ENCODE results near the gene TEX12.

DNA sequence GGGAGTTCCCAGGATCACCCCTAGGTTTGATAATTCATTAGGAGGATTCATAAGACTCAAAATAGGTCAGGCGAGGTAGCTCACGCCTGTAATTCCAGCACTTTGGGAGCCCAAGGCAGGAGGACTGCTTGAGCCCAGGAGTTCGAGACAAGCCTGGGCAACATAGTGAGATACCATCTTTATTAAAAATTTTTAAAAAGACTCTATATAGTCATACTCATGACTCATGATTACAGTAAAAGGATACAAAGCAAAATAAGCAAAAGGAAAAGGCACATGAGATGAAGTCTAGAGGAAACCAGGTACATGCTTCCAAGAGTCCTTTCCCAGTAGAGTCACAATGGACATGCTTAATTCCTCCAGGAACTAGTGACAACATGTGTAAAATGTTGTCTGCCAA is 45.1 kb downstream of the TEX12 start:
- TF ChIP-seq, protein P1, sequence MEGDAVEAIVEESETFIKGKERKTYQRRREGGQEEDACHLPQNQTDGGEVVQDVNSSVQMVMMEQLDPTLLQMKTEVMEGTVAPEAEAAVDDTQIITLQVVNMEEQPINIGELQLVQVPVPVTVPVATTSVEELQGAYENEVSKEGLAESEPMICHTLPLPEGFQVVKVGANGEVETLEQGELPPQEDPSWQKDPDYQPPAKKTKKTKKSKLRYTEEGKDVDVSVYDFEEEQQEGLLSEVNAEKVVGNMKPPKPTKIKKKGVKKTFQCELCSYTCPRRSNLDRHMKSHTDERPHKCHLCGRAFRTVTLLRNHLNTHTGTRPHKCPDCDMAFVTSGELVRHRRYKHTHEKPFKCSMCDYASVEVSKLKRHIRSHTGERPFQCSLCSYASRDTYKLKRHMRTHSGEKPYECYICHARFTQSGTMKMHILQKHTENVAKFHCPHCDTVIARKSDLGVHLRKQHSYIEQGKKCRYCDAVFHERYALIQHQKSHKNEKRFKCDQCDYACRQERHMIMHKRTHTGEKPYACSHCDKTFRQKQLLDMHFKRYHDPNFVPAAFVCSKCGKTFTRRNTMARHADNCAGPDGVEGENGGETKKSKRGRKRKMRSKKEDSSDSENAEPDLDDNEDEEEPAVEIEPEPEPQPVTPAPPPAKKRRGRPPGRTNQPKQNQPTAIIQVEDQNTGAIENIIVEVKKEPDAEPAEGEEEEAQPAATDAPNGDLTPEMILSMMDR (IDR thresholded peaks at IDR 0.05; ENCODE audit: low read depth, low read length): no peak
- TF ChIP-seq EZH2phosphoT487 (IDR thresholded peaks at IDR 0.05; ENCODE audit: low read depth): no peak
